Neural cell (in vitro differentiated cells): ENCODE measurements around the gene FAM53B. TPM values are rescaled to one million over a fixed set of nuclear protein-coding genes. Genes with fewer than 3 reads are reported as not detected.

ENCODE experiments used
- H2AFZ ChIP-seq: fragments of 200-600, 300-800 bp; sonication (generic), shearing (Covaris generic); 2 replicates; pipeline ENCODE4 v1.6.0; 2014; ENCODE audit warnings: low read depth, mild to moderate bottlenecking, antibody characterized with exemption, low read length, moderate library complexity
- H3F3A ChIP-seq: fragments of 200-600 bp; shearing (Covaris generic); 2 replicates; pipeline ENCODE4 v1.6.1; 2016; ENCODE audit warnings: mild to moderate bottlenecking, moderate library complexity, mixed read lengths, antibody characterized with exemption, low read length; ENCODE audit not compliant: insufficient read depth, poor library complexity, severe bottlenecking
- H3K27ac ChIP-seq: fragments of 200-600, 300-800 bp; sonication (generic), shearing (Covaris generic); 2 replicates; pipeline ENCODE4 v1.5.1; 2014; ENCODE audit warnings: mild to moderate bottlenecking, low read length, moderate library complexity
- H3K27me3 ChIP-seq: fragments of 300-800, 200-600 bp; sonication (generic), shearing (Covaris generic); 2 replicates; pipeline ENCODE4 v1.6.0; 2014; ENCODE audit warnings: mild to moderate bottlenecking, low read depth, low read length, moderate library complexity; ENCODE audit not compliant: insufficient read depth
- H3K36me3 ChIP-seq: fragments of 300-800, 200-600 bp; sonication (generic), shearing (Covaris generic); 2 replicates; pipeline ENCODE4 v1.5.1; 2014; ENCODE audit warnings: mild to moderate bottlenecking, antibody characterized with exemption, low read length, moderate library complexity; ENCODE audit not compliant: insufficient read depth
- H3K4me2 ChIP-seq: fragments of 300-800, 200-600 bp; sonication (generic), shearing (Covaris generic); 2 replicates; pipeline ENCODE4 v1.6.0; 2014; ENCODE audit warnings: mild to moderate bottlenecking, low read length
- H3K4me3 ChIP-seq: fragments of 300-800, 200-600 bp; sonication (generic), shearing (Covaris generic); 2 replicates; pipeline ENCODE4 v1.5.1; 2014; ENCODE audit warnings: mild to moderate bottlenecking, low read length, moderate library complexity
- H3K79me2 ChIP-seq: fragments of 200-600 bp; shearing (Covaris generic); replicated peaks from 2 replicates; pipeline ENCODE4 v1.6.0; 2014; ENCODE audit warnings: mild to moderate bottlenecking, low read length, moderate library complexity; ENCODE audit not compliant: insufficient read depth
- H3K9ac ChIP-seq: fragments of 300-800, 200-600 bp; sonication (generic), shearing (Covaris generic); 2 replicates; pipeline ENCODE4 v1.6.1; 2016; ENCODE audit warnings: mild to moderate bottlenecking, low read length, mixed read lengths
- H3K9me2 ChIP-seq: fragments of 200-600 bp; shearing (Covaris generic); 2 replicates; pipeline ENCODE4 v1.6.1; 2016; ENCODE audit warnings: mild to moderate bottlenecking, low read length, mixed read lengths; ENCODE audit not compliant: insufficient read depth
- H3K9me3 ChIP-seq: fragments of 200-600, 300-800 bp; sonication (generic), shearing (Covaris generic); 2 replicates; pipeline ENCODE4 v1.6.1; 2016; ENCODE audit warnings: mild to moderate bottlenecking, mixed run types, low read length, moderate library complexity, mixed read lengths
- H4K20me1 ChIP-seq: fragments of 200-600 bp; shearing (Covaris generic); 2 replicates; pipeline ENCODE4 v1.6.1; 2016; ENCODE audit warnings: mild to moderate bottlenecking, mixed run types; ENCODE audit not compliant: insufficient read depth
- EP300 ChIP-seq: fragments of 450-650 bp; conservative IDR thresholded peaks from 2 replicates; pipeline ENCODE4 v1.6.1; 2014; ENCODE audit warnings: antibody characterized with exemption, mild to moderate bottlenecking, moderate library complexity; ENCODE audit not compliant: poor library complexity, severe bottlenecking
- EZH2 ChIP-seq: fragments of 200-600, 300-800 bp; shearing (Covaris generic), sonication (generic); IDR thresholded peaks from 2 replicates; pipeline ENCODE4 v1.6.1; 2014; ENCODE audit warnings: antibody characterized with exemption, low read length, borderline replicate concordance, mild to moderate bottlenecking; ENCODE audit not compliant: insufficient read depth, poor library complexity, severe bottlenecking
- MXI1 ChIP-seq: fragments of 450-650 bp; conservative IDR thresholded peaks from 2 replicates; pipeline ENCODE4 v1.6.1; 2014; ENCODE audit warnings: antibody characterized with exemption, mild to moderate bottlenecking; ENCODE audit not compliant: poor library complexity, severe bottlenecking
- POLR2AphosphoS5 ChIP-seq: IDR thresholded peaks from 2 replicates; pipeline ENCODE4 v1.6.1; 2012
- RAD21 ChIP-seq: fragments of 450-650 bp; conservative IDR thresholded peaks from 2 replicates; pipeline ENCODE4 v1.6.1; 2014; ENCODE audit warnings: antibody characterized with exemption, mild to moderate bottlenecking, moderate library complexity
- SMC3 ChIP-seq: fragments of 450-650 bp; conservative IDR thresholded peaks from 2 replicates; pipeline ENCODE4 v1.6.1; 2014; ENCODE audit warnings: antibody characterized with exemption, mild to moderate bottlenecking, moderate library complexity; ENCODE audit not compliant: poor library complexity
- TAF1 ChIP-seq: IDR thresholded peaks from 2 replicates; pipeline ENCODE4 v1.6.1; 2012; ENCODE audit warnings: low read depth
- polyA plus RNA-seq: library from polyadenylated mRNA; depleted of rRNA; stranded (reverse); fragments of >200 nt; gene quantifications from 2 replicates; pipeline ENCODE4 v1.2.3, GENCODE V29; 2014
- TF ChIP-seq, protein P1 (sequence below): fragments of 450-650 bp; IDR thresholded peaks from 2 replicates; pipeline ENCODE4 v1.5.1; 2014; ENCODE audit warnings: antibody characterized with exemption, mild to moderate bottlenecking, moderate library complexity; ENCODE audit not compliant: poor library complexity, severe bottlenecking
- TF ChIP-seq, protein P2 (sequence below): IDR thresholded peaks from 2 replicates; pipeline ENCODE4 v1.6.1; 2012; ENCODE audit warnings: borderline replicate concordance

The FAM53B gene
- polyA plus RNA-seq, 1 donor from 2014 or later, result 21.8 TPM

DNA sequence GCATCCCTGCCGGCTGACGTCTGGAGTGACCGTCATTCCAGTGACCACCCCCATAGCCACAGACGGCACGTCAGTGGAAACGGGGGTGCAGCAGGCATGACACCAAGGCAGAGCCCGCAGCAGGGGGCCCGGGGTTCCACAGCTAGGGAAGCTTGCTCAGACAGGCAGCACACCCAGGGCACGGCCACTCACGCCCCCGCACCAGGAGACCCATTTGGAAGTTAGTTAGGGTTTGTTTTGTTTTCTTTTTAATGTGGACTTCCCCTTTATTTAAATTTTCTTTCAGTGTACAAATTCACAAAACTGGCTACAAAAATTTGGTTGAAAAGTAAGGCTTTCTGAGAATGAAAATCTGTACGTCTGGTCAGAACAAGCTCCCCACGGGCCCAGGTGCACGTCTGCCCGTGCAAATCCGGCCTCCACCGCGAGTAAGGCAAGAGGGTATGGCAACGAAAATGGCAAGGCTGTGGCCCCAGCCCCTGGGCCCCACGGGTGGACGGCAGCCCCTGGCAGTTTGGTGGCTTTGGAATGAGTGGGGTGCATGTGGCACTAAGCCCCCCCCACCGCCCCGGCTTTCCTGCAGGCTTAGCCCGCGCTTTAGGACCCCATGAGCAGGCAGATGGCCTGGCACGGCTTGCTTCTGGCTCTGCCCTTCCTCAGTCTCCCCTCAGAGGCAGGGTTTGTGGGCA is 124.2 kb downstream of the FAM53B start:
- no peaks in the 10 kb centered on the region for H3K9me2 ChIP-seq
- H3K36me3 ChIP-seq, result no peaks in the 10 kb centered on the region
- TF ChIP-seq MXI1 (no peak), EP300 (no peak), POLR2AphosphoS5 (no peak)
- H2AFZ ChIP-seq, result no peak overlapping the region
- H3K4me3 ChIP-seq, result no peak overlapping the region
- no peaks in the 10 kb centered on the region for H3K9me3 ChIP-seq
- H3K9ac ChIP-seq, result no peak overlapping the region
- H3F3A ChIP-seq, result no peaks in the 10 kb centered on the region
- H4K20me1 ChIP-seq, result no peaks in the 10 kb centered on the region
- no peak overlapping the region for H3K27ac ChIP-seq
- no peak overlapping the region for H3K4me2 ChIP-seq
- no peaks in the 10 kb centered on the region for H3K27me3 ChIP-seq
- H3K79me2 ChIP-seq, result no peaks in the 10 kb centered on the region

DNA sequence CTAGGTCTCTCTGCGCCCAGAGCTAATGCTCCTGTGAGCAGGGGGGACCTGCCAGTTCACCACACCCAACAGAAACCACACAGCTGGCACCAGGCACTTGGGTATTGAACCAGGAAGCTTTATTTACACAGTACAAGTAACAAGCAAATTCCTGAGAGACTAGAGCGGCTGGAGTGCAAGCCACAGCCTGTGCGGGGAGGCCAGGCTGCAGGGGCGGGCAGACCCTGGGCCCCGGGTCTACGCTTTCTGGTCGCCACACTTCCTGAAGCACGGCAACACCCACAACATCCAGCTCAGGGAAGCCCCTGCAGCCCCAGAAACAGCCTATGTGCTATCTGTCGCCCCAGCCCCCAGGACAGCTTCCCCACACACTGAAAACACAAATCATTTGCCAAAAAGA is 125.0 kb downstream of the FAM53B start:
- H3K9me3 ChIP-seq, result no peaks in the 10 kb centered on the region
- no peak overlapping the region for H3K9ac ChIP-seq
- H2AFZ ChIP-seq, result no peak overlapping the region
- H3K27me3 ChIP-seq, result no peaks in the 10 kb centered on the region
- no peak overlapping the region for H3K4me2 ChIP-seq
- no peaks in the 10 kb centered on the region for H3K79me2 ChIP-seq
- TF ChIP-seq, protein P1, sequence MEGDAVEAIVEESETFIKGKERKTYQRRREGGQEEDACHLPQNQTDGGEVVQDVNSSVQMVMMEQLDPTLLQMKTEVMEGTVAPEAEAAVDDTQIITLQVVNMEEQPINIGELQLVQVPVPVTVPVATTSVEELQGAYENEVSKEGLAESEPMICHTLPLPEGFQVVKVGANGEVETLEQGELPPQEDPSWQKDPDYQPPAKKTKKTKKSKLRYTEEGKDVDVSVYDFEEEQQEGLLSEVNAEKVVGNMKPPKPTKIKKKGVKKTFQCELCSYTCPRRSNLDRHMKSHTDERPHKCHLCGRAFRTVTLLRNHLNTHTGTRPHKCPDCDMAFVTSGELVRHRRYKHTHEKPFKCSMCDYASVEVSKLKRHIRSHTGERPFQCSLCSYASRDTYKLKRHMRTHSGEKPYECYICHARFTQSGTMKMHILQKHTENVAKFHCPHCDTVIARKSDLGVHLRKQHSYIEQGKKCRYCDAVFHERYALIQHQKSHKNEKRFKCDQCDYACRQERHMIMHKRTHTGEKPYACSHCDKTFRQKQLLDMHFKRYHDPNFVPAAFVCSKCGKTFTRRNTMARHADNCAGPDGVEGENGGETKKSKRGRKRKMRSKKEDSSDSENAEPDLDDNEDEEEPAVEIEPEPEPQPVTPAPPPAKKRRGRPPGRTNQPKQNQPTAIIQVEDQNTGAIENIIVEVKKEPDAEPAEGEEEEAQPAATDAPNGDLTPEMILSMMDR, result no peak
- TF ChIP-seq TAF1 (no peak), MXI1 (no peak), POLR2AphosphoS5 (no peak), RAD21 (no peak), EP300 (no peak), EZH2 (no peak), SMC3 (no peak)
- TF ChIP-seq, protein P2, sequence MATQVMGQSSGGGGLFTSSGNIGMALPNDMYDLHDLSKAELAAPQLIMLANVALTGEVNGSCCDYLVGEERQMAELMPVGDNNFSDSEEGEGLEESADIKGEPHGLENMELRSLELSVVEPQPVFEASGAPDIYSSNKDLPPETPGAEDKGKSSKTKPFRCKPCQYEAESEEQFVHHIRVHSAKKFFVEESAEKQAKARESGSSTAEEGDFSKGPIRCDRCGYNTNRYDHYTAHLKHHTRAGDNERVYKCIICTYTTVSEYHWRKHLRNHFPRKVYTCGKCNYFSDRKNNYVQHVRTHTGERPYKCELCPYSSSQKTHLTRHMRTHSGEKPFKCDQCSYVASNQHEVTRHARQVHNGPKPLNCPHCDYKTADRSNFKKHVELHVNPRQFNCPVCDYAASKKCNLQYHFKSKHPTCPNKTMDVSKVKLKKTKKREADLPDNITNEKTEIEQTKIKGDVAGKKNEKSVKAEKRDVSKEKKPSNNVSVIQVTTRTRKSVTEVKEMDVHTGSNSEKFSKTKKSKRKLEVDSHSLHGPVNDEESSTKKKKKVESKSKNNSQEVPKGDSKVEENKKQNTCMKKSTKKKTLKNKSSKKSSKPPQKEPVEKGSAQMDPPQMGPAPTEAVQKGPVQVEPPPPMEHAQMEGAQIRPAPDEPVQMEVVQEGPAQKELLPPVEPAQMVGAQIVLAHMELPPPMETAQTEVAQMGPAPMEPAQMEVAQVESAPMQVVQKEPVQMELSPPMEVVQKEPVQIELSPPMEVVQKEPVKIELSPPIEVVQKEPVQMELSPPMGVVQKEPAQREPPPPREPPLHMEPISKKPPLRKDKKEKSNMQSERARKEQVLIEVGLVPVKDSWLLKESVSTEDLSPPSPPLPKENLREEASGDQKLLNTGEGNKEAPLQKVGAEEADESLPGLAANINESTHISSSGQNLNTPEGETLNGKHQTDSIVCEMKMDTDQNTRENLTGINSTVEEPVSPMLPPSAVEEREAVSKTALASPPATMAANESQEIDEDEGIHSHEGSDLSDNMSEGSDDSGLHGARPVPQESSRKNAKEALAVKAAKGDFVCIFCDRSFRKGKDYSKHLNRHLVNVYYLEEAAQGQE, result no peak
- H3K36me3 ChIP-seq, result no peaks in the 10 kb centered on the region
- no peak overlapping the region for H3K4me3 ChIP-seq
- no peaks in the 10 kb centered on the region for H3F3A ChIP-seq
- no peaks in the 10 kb centered on the region for H3K9me2 ChIP-seq
- no peaks in the 10 kb centered on the region for H4K20me1 ChIP-seq
- no peak overlapping the region for H3K27ac ChIP-seq
